A549 treated with Hydrocortisone at 1 μM for 4 hours (cell line): ENCODE data around the gene MCOLN3. TPM values are rescaled to one million over a fixed set of nuclear protein-coding genes. Genes with fewer than 3 reads are reported as not detected.

Experiments
- total RNA-seq: library from RNA; stranded (reverse); fragments of 200-300 nt; extraction: Qiagen RNA extraction; gene quantifications from 5 replicates; pipeline ENCODE4 v1.2.3, GENCODE V29; 2022

Gene MCOLN3, protein sequence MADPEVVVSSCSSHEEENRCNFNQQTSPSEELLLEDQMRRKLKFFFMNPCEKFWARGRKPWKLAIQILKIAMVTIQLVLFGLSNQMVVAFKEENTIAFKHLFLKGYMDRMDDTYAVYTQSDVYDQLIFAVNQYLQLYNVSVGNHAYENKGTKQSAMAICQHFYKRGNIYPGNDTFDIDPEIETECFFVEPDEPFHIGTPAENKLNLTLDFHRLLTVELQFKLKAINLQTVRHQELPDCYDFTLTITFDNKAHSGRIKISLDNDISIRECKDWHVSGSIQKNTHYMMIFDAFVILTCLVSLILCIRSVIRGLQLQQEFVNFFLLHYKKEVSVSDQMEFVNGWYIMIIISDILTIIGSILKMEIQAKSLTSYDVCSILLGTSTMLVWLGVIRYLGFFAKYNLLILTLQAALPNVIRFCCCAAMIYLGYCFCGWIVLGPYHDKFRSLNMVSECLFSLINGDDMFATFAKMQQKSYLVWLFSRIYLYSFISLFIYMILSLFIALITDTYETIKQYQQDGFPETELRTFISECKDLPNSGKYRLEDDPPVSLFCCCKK
- total RNA-seq, result 3.5 to 4.4 TPM (median 3.8 TPM) in 5 replicates

GRCh38 chr1:85048296-85049064, at the start of gene MCOLN3:
TSS of gene MCOLN3 (minus strand) at chr1:85048500. CDS start at chr1:85045360, 3,140 bp downstream.

DNA sequence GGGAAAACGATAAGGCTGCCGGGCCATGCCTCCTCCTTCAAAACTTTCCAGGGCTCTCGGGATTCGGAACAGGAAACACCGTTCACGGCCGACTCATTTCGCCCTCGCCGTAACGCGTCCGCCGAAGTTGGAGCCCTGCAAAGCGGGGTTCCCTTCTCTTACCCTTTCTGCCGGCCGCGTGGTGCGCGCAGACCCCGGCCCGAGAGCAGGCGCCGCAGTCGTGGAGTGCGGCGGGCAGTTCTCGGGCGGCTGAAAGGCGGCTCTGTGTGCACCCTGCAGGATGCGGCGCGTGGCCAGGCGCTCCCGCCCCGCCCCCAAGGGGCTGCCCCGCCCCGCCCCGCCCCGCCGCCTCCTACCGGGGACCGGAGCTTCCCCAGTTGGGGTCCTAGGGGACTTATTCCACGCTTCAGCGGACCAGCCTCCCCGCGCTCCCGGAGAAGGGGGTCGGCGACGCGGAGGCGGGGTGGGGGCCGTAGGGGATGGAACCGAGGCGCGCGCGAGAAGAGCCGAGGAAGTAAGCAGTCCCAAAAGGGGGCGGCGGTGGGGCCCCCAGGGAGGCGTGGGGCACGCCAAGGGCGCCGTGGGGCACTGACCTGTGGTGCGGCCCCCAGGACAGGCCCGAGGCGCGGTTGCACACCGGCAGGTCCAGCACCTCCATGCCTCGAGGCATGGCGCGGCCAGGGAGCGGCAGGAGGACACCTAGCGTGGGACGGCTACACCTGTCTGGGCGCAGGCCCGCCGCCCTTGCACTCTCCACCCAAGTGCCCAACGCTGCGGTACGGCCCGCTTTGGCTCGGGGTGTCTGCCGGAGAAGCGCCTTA, 51.2 kb downstream of the MCOLN3 start, which contains the start of gene MCOLN2:
MCOLN2 (minus strand) TSS at position 268 of the 821 bp plus-strand sequence; CDS start at position 27, 241 bp downstream.

Other genes with a start within 250 kb of the MCOLN3 start
- gene LPAR3, start 155.3 kb downstream of the MCOLN3 start, total RNA-seq, result 0.26 to 0.37 TPM (median 0.33 TPM) in 5 replicates
- 2.1 to 2.7 TPM (median 2.4 TPM) in 5 replicates for gene MCOLN2, start 51.4 kb downstream of the MCOLN3 start, total RNA-seq
- gene SYDE2, start 152.5 kb upstream of the MCOLN3 start, total RNA-seq, result 0.54 to 1.2 TPM (median 1.0 TPM) in 5 replicates
- gene C1orf52, start 211.2 kb upstream of the MCOLN3 start, total RNA-seq, result 17.3 to 20.6 TPM (median 20.0 TPM) in 5 replicates
- gene BCL10, start 228.1 kb upstream of the MCOLN3 start, total RNA-seq, result 12.2 to 15.1 TPM (median 13.0 TPM) in 5 replicates